GM21367 (cell line): Measurements from ENCODE around the gene RBM20.
"Not testable (repeated sequence)": the region's sequence is repeated elsewhere in the genome, so short reads cannot be mapped to it uniquely, and the experiment has no call there.

Source experiments
- ATAC-seq: cut with Tn5 transposase; IDR thresholded peaks from one replicate; pipeline ENCODE4 v1.9.1; 2021; ENCODE audit not compliant: unreplicated experiment

RBM20 gene

GRCh38 chr10:110647136-110647430, 2.9 kb downstream of the RBM20 start:
- ATAC-seq = no peak

DNA sequence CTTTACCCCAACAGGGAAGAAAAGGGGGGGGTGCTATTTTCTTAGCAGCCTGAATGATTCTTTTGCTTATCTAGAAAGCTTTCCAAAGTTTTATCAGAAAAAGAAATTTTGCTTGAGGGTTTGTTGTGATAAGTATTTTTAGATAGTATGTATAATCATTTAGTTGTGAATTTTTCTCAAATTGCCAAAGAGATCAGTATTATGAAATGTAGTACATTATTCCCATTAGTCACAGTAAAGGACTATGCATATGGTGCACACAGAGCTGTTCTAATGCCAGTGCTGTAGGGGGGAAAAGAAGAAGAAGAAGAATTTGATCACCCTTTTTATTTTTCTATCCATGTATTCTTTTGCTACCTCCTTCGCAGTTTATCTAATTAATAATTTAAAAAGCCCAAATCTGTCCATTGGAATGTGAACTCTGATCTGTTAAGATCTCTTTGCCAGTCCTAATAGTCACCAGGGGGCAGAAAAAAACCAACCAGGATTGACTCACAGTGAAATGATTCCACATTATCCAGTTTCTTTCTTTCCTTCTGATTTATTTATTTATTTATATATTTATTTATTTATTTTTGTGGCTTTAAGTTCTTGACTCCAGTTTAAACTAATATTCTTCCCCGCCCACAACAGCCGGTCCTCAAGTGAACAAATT, 4.7 kb downstream of the RBM20 start:
- ATAC-seq = no peak

DNA sequence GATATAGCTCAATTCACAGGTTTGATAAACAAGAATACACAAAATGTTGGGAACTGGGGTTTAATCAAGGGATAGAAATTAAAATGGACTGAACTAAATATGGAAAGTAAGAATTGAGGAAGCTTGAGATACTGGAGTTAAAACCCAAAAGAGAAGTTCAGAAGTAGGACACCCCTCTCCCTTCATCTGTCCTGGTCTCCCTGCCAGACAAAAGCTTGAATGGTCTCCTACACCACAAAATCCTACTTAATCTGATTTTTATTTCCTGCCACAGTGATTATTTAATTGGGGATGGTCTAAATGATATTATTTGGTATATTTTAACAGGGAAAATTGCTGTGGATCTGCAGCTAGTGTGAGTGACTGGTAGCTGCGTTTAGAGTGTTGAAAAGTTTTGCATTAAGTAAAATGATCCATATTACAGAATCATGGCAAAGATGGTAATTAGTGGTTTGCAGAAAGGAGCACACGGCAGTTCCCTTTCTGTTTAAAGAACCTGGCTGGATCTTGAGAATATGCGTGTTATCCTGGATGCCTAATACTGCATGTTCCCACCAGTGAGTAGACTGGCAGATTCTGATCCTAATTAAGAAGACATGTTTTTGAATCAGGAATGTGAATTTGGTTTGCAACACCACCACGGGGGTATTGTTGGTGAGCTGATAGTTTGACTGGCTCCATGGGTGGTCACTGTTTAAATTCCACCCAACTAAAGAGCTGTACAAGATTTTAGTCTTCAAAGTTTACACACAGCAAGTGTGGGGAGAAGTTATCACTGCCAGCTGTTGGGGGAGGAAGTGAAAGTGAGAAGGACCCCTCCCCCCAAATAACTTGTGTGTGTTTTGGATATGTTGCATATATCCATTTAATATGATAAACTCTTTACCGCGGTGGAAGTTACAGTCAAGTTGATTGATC, 5.5 kb downstream of the RBM20 start:
- ATAC-seq = no peak

GRCh38 chr10:110650265-110650668, 6.1 kb downstream of the RBM20 start:
- no peak for ATAC-seq

DNA sequence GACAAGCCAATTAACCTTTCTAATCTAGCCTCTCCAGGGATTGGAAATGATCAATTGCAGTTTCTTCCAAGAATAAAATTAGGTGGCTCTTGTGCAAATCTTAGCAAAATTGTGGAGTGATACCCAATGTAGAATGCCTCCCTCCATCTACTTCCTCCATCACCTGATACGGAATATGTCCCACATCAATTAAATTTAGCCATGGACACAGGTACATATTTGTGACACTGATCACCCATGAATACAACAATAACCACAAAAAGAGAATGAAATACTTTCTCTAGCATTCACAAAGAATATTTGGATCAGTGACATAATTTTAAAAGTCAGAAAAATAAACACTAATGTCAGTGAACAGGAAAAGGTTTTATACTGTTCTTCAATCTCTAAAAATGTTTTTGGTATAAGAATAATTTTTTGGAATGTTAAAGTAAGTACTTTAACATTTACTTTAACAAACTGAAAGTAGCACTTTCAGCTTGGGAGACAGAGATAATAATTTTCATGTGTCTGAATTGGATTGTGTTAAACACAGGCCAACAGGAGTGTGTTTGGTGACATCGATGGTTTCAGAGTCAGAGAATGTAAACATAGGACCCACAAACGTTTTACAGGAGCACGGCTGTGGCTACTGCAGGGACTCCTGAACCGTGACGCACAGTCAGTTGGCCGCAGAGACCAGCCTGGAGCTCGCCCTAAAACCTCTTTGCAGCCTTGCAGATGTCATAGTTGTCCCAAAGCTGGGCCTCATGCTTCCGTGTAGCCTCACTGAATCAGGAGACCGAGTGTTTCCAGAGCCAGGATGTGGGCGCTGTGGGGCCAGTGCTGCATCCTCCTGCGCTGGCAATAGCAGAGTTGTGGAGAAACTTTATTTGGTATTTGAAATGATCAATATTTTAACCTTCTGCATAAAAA, 7.2 kb downstream of the RBM20 start:
- ATAC-seq = peak; percentile 89

GRCh38 chr10:110652475-110653118, 8.5 kb downstream of the RBM20 start:
- ATAC-seq = no peak

- no peak for ATAC-seq
These were observed 11.2 kb downstream of the RBM20 start for GRCh38 chr10:110655320-110655719.

DNA sequence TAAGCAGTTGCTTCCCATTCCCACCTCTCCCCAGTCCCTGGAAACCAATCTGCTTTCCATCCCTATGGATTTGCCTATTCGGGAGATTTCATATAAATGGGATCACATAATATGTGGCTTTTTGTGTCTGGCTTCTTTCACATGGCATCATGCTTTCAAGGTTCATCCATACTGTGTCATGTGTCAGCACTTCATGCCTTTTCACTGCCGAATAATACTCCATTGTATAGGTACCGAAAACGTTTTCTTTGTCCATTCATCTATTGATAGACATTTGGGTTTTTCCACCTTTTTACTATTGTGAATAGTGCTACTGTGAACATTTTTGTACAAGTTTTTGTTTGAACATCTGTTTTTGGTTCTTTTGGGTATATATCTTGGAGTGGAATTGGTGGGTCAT, 12.5 kb downstream of the RBM20 start:
- no peak for ATAC-seq

DNA sequence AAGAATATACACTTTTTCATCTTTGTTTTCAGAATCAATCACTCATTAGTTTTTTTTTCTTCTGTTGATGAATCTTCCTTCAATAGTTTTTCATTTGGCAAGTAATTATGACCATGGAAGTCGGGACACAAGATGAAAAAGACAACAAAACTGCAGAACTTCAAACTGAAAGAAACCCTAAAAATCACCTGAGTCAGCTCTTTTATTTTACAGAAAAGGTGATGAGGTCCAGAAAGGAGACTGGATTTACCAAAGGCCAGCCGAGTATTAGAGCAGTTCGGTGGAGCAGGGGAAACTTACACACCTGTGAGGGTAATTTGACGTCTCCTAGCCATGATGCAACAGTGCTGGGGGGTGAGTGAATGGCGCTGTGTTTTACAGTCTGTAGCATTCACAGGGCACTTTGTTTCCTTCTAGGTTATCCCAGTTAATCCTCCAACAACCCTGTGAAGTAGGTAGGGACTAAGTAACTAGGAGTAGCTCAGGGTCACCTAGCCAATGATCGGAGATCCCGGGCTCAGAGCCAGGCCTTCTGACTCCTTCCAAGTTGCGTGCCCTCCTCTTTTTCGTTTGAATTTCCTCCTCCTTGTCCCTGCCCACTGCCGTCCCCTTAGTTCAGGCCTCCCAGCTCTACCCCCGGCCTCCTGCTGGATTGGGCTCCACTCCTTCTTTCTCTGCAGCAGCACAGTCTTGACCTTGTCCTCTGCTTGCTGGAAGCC, 14.0 kb downstream of the RBM20 start:
- no peak for ATAC-seq

- ATAC-seq = no peak
These were observed 15.4 kb downstream of the RBM20 start for GRCh38 chr10:110659558-110659957.

- ATAC-seq = not testable (repeated sequence)
These were observed 16.2 kb downstream of the RBM20 start for GRCh38 chr10:110660289-110660688.

- ATAC-seq = no peak
These were observed 17.2 kb downstream of the RBM20 start for GRCh38 chr10:110661292-110661691.

GRCh38 chr10:110664483-110665420, 20.6 kb downstream of the RBM20 start:
- no peak for ATAC-seq

- ATAC-seq = not testable (repeated sequence)
These were observed 22.1 kb downstream of the RBM20 start for GRCh38 chr10:110666259-110666658.

- no peak for ATAC-seq
These were observed 22.5 kb downstream of the RBM20 start for GRCh38 chr10:110666673-110667072.

- no peak for ATAC-seq
These were observed 23.6 kb downstream of the RBM20 start for GRCh38 chr10:110667620-110668343.

GRCh38 chr10:110668443-110668842, 24.3 kb downstream of the RBM20 start:
- no peak for ATAC-seq

DNA sequence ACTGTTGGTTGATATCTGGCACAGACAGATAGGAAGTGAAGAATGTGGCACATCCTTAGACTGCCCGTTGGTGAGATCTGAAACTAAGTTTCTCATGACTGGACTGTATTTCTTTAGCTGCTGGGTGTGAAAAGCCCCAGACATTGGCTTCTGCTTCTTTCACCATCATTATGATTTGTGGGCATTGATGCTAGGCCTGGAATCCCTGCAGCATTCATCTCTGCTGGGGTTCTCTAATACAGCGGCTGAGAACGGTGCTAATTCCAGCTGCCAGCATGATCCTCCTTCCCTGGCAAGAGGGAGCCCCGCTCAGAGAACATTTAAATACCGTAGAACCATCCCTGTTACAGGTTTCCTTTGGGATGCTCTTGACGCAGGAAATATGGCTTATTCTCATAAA, 26.2 kb downstream of the RBM20 start:
- ATAC-seq = no peak
